Measurements from ENCODE around the gene TMEM132D.

GRCh38 chr12:129704232-129704830 lies 199.5 kb downstream of the TMEM132D start:
- no peak for TF ChIP-seq POLR2A (IDR thresholded peaks at IDR 0.05; ENCODE audit: low read depth, low read length)
- TF ChIP-seq POLR2AphosphoS5 (IDR thresholded peaks at IDR 0.05; ENCODE audit: low read depth, low read length): no peak

Data from GM12892 (cell line).